Smooth muscle cell (in vitro differentiated cells): ENCODE measurements around the gene GRIP1. TPM values are rescaled to one million over a fixed set of nuclear protein-coding genes. Genes with fewer than 3 reads are reported as not detected.

Experiments used
- DNase-seq: peaks from one replicate; lab custom pipeline; 2025; ENCODE audit not compliant: unreplicated experiment; lab: John Stamatoyannopoulos, UW
- H2AFZ ChIP-seq: fragments of 200-600 bp; sonication (generic); 2 replicates; pipeline ENCODE4 v1.6.0; 2016; ENCODE audit warnings: antibody characterized with exemption, low read depth, mild to moderate bottlenecking
- H3F3A ChIP-seq: fragments of 200-600 bp; sonication (generic); 2 replicates; pipeline ENCODE4 v1.6.0; 2017; ENCODE audit warnings: antibody characterized with exemption, low read depth
- H3K27ac ChIP-seq: fragments of 200-600 bp; sonication (generic); 2 replicates; pipeline ENCODE4 v1.5.1; 2016; ENCODE audit warnings: low read depth, mild to moderate bottlenecking
- H3K27me3 ChIP-seq: fragments of 200-600 bp; sonication (generic); 2 replicates; pipeline ENCODE4 v1.6.1; 2016; ENCODE audit warnings: low read depth, mild to moderate bottlenecking
- H3K36me3 ChIP-seq: fragments of 200-600 bp; sonication (generic); 2 replicates; pipeline ENCODE4 v1.5.1; 2016; ENCODE audit warnings: low read depth
- H3K4me1 ChIP-seq: fragments of 200-600 bp; sonication (generic); 2 replicates; pipeline ENCODE4 v1.5.1; 2016; ENCODE audit warnings: low read depth
- H3K4me2 ChIP-seq: fragments of 200-600 bp; sonication (generic); 2 replicates; pipeline ENCODE4 v1.6.0; 2016; ENCODE audit warnings: mild to moderate bottlenecking
- H3K4me3 ChIP-seq: fragments of 200-600 bp; sonication (generic); 2 replicates; pipeline ENCODE4 v1.5.1; 2016; ENCODE audit warnings: mild to moderate bottlenecking
- H3K79me2 ChIP-seq: fragments of 200-600 bp; sonication (generic); 2 replicates; pipeline ENCODE4 v1.6.0; 2016; ENCODE audit warnings: low read depth, mild to moderate bottlenecking
- H3K9ac ChIP-seq: fragments of 200-600 bp; sonication (generic); 2 replicates; pipeline ENCODE4 v1.6.0; 2016; ENCODE audit warnings: low read depth
- H3K9me3 ChIP-seq: fragments of 200-600 bp; sonication (generic); replicated peaks from 2 replicates; pipeline ENCODE4 v1.5.1; 2016; ENCODE audit warnings: low read depth
- H4K20me1 ChIP-seq: fragments of 200-600 bp; sonication (generic); 2 replicates; pipeline ENCODE4 v1.6.0; 2016; ENCODE audit warnings: low read depth
- CTCF ChIP-seq: fragments of 200-600 bp; sonication (generic); IDR thresholded peaks from 2 replicates; pipeline ENCODE4 v1.5.1; 2017; ENCODE audit warnings: borderline replicate concordance, mild to moderate bottlenecking, antibody characterized with exemption; ENCODE audit not compliant: insufficient read depth, poor library complexity, severe bottlenecking
- WGBS: methylation state at CpG from one replicate; pipeline ENCODE4 v1.1.7; 2016; ENCODE audit warnings: low lambda C conversion rate; 5-methylcytosine and 5-hydroxymethylcytosine counted together
- polyA plus RNA-seq: library from polyadenylated mRNA; unstranded; fragments of >200 nt; fragmentation: Nextera tagmentation; extraction: Ambion mirVana; gene quantifications from 2 replicates; pipeline ENCODE4 v1.2.1, GENCODE V29; 2016
- total RNA-seq: library from RNA; depleted of rRNA; stranded (reverse); fragments of >200 nt; gene quantifications from 2 replicates; pipeline ENCODE4 v1.2.3, GENCODE V29; 2014

GRIP1 gene
- total and polyA plus RNA-seq, 2 experiments from 2014 or later, result 4.0 to 5.9 TPM

GRCh38 chr12:66514581-66514980 is 164.3 kb downstream of the GRIP1 start:
- Histone ChIP-seq H3K4me1 (peaks cover 7% of the 10 kb centered on the region), H3K9me3 (no peaks in the 10 kb centered on the region), H4K20me1 (no peaks in the 10 kb centered on the region), H3K27me3 (no peaks in the 10 kb centered on the region), H3K4me2 (peak overlapping the region; percentile 69), H2AFZ (no peak overlapping the region), H3F3A (peaks cover 8% of the 10 kb centered on the region), H3K4me3 (no peak overlapping the region), H3K27ac (peak overlapping the region; percentile 77), H3K79me2 (no peaks in the 10 kb centered on the region), H3K36me3 (no peaks in the 10 kb centered on the region), H3K9ac (peak overlapping the region; percentile 44)
- 29% methylated on average over 2 of the region's 2 CpGs for WGBS
- TF ChIP-seq CTCF, result no peak
- DNase-seq, result no peak

GRCh38 chr12:66508025-66508424 is 170.9 kb downstream of the GRIP1 start:
- H3K4me3 ChIP-seq, result no peak overlapping the region
- no peak overlapping the region for H3K4me2 ChIP-seq
- H3K27me3 ChIP-seq, result no peaks in the 10 kb centered on the region
- no peaks in the 10 kb centered on the region for H3K79me2 ChIP-seq
- no peak overlapping the region for H3K9ac ChIP-seq
- no peaks in the 10 kb centered on the region for H3K9me3 ChIP-seq
- H3K4me1 ChIP-seq, result no peaks in the 10 kb centered on the region
- 74% methylated on average over 2 of the region's 2 CpGs for WGBS
- peaks cover 3% of the 10 kb centered on the region for H3F3A ChIP-seq
- H2AFZ ChIP-seq, result no peak overlapping the region
- no peaks in the 10 kb centered on the region for H3K36me3 ChIP-seq
- H3K27ac ChIP-seq, result no peak overlapping the region
- DNase-seq, result no peak
- TF ChIP-seq CTCF, result no peak
- H4K20me1 ChIP-seq, result no peaks in the 10 kb centered on the region

- Histone ChIP-seq H3K36me3 (no peaks in the 10 kb centered on the region), H3K4me2 (no peak overlapping the region), H3K9me3 (no peaks in the 10 kb centered on the region), H4K20me1 (no peaks in the 10 kb centered on the region), H3F3A (peaks cover 3% of the 10 kb centered on the region), H2AFZ (no peak overlapping the region), H3K27ac (no peak overlapping the region), H3K4me1 (no peaks in the 10 kb centered on the region), H3K79me2 (no peaks in the 10 kb centered on the region), H3K27me3 (no peaks in the 10 kb centered on the region), H3K4me3 (no peak overlapping the region), H3K9ac (no peak overlapping the region)
- no peak for DNase-seq
- TF ChIP-seq CTCF, result no peak
- WGBS, result 96% methylated on average over 1 of the region's 1 CpG
These were observed 175.1 kb downstream of the GRIP1 start for GRCh38 chr12:66503746-66504145.

GRCh38 chr12:66502911-66503310 is 176.0 kb downstream of the GRIP1 start:
- H3K27me3 ChIP-seq, result no peaks in the 10 kb centered on the region
- H3K9me3 ChIP-seq, result no peaks in the 10 kb centered on the region
- DNase-seq, result no peak
- WGBS, result 62% methylated on average over 5 of the region's 5 CpGs
- H4K20me1 ChIP-seq, result no peaks in the 10 kb centered on the region
- H2AFZ ChIP-seq, result no peak overlapping the region
- no peaks in the 10 kb centered on the region for H3F3A ChIP-seq
- no peak overlapping the region for H3K4me2 ChIP-seq
- H3K36me3 ChIP-seq, result no peaks in the 10 kb centered on the region
- no peak overlapping the region for H3K9ac ChIP-seq
- H3K4me1 ChIP-seq, result no peaks in the 10 kb centered on the region
- H3K27ac ChIP-seq, result no peak overlapping the region
- H3K79me2 ChIP-seq, result no peaks in the 10 kb centered on the region
- no peak overlapping the region for H3K4me3 ChIP-seq
- no peak for TF ChIP-seq CTCF
